Measurements from ENCODE around the gene CNTROB. TPM values are rescaled to one million over a fixed set of nuclear protein-coding genes. Genes with fewer than 3 reads are reported as not detected.

The CNTROB gene
- total RNA-seq, 1 experiment from 2014 or later, result 62.3 TPM

DNA sequence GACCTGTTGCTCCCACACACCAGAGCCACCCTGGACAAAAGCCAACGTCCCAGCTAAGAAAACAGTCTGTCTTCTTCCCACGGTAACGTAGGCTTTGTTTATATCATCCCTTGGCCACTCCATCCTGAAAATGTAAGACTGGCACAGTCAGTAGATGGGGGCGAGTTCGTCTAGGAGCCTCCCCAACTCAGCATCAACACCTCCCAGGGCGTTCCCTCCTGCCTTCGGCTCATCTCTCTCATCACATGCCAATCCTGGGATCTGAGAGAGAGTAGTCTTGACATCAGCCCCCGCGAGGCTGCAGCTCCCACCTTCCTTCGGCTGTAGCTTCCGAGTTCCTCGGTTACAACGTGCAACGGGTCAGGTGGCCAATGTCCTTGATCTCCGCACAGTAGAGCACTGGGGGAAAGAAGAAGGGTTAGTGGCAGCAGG lies 16.8 kb upstream of the CNTROB start:
- Histone ChIP-seq H3K27me3 (ENCODE audit: insufficient read depth, low read depth) (no peaks in the 10 kb centered on the region), H3K27ac (no peak overlapping the region), H2AFZ (peak overlapping the region; percentile 84), H3K9me3 (ENCODE audit: insufficient read depth, low read depth) (no peaks in the 10 kb centered on the region), H3K4me2 (peak overlapping the region; percentile 70), H3K79me2 (ENCODE audit: low read depth) (no peaks in the 10 kb centered on the region), H4K20me1 (ENCODE audit: insufficient read depth) (no peaks in the 10 kb centered on the region), H3K36me3 (ENCODE audit: low read depth) (no peaks in the 10 kb centered on the region), H3F3A (ENCODE audit: insufficient read depth, low read depth) (peaks cover 17% of the 10 kb centered on the region; the same call in 1 of the 2 replicates), H3K4me1 (replicated peaks; ENCODE audit: insufficient read depth) (no peaks in the 10 kb centered on the region), H3K4me3 (peak overlapping the region; percentile 60), H3K9me2 (ENCODE audit: insufficient read depth) (no peaks in the 10 kb centered on the region)
- intact Hi-C loops (cut with micrococcal nuclease; ENCODE audit: unreplicated experiment), result loop anchor here (1.0 kb wide), 1 partner anchor 17 kb away; the partner anchor contains the start of gene CNTROB
- TF ChIP-seq, protein P1, sequence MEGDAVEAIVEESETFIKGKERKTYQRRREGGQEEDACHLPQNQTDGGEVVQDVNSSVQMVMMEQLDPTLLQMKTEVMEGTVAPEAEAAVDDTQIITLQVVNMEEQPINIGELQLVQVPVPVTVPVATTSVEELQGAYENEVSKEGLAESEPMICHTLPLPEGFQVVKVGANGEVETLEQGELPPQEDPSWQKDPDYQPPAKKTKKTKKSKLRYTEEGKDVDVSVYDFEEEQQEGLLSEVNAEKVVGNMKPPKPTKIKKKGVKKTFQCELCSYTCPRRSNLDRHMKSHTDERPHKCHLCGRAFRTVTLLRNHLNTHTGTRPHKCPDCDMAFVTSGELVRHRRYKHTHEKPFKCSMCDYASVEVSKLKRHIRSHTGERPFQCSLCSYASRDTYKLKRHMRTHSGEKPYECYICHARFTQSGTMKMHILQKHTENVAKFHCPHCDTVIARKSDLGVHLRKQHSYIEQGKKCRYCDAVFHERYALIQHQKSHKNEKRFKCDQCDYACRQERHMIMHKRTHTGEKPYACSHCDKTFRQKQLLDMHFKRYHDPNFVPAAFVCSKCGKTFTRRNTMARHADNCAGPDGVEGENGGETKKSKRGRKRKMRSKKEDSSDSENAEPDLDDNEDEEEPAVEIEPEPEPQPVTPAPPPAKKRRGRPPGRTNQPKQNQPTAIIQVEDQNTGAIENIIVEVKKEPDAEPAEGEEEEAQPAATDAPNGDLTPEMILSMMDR (conservative IDR thresholded peaks at IDR 0.05), result no peak
- no peak for TF ChIP-seq EZH2 (IDR thresholded peaks at IDR 0.05; ENCODE audit: low read depth)
- ChIA-PET CTCF (interaction anchor here (0.6 to 1.2 kb wide), 2 partner anchors 73 to 126 kb away, joined by 3 read pairs; no protein-coding TSS in a partner anchor), POLR2A (ENCODE audit: unreplicated experiment) (interaction anchor here (0.6 kb wide), 2 partner anchors 73 to 106 kb away, joined by 5 to 8 read pairs; no protein-coding TSS in a partner anchor)
- TSS peak; percentile 45 for BruUV-seq (replicated peaks)
- no peak for DNase-seq

DNA sequence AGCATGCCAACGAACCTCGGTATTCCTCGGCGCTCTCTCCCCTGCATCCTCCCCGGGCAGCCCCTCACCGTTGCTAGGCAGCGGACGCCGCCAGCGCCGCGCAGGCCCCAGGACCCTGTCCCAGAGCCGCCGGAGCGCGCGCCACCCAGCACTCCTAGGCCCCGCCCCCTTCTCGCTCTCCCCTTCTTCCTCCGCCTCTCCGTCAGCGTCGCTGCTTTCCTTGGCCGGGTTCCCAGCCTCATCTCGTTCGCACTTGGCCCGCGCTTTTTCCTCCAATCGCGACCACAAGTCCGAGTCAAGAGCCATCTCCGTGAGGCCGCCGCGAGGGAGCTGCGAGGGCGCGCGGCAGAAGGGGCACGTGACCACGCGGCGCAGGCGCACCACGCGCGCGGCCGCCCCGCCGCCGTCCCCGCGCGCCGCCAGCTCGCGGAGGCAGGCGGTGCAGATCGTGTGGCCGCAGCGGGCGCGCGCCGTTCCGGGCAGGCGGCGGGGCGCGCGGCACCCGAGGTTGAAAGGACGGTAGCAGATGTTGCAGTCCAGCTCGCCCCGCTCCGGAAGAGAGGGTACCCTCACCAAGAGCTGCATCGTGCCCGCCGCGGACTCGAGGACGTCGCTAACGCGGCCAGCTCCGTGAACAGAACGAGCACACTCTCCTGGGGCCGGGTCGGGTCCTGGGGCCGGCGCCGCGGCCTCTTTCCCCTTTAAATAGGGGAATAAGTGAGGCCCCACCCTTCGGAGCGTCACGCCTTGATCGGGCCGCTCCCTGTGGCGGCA lies 16.2 kb upstream of the CNTROB start, which contains the start of gene RNF227:
TSS of gene RNF227 (minus strand) at position 679 of the 774 bp plus-strand sequence. CDS start at position 585, 94 bp downstream.
- Histone ChIP-seq H3K36me3 (ENCODE audit: low read depth) (no peaks in the 10 kb centered on the region), H2AFZ (peak within 1 kb of the TSS; percentile 84), H3K4me3 (peak within 1 kb of the TSS; percentile 60), H3K4me1 (replicated peaks; ENCODE audit: insufficient read depth) (no peaks in the 10 kb centered on the region), H4K20me1 (ENCODE audit: insufficient read depth) (no peaks in the 10 kb centered on the region), H3K4me2 (peak within 1 kb of the TSS; percentile 70), H3K9me2 (ENCODE audit: insufficient read depth) (no peaks in the 10 kb centered on the region), H3F3A (ENCODE audit: insufficient read depth, low read depth) (peaks cover 17% of the 10 kb centered on the region; the same call in 1 of the 2 replicates), H3K27me3 (ENCODE audit: insufficient read depth, low read depth) (no peaks in the 10 kb centered on the region), H3K27ac (no peak within 1 kb of the TSS), H3K79me2 (ENCODE audit: low read depth) (no peaks in the 10 kb centered on the region), H3K9me3 (ENCODE audit: insufficient read depth, low read depth) (no peaks in the 10 kb centered on the region)
- CTCF ChIA-PET, result interaction anchor here (0.8 to 1.2 kb wide), 2 partner anchors 72 to 74 kb away, joined by 3 to 4 read pairs; no protein-coding TSS in a partner anchor
- no TSS peak for BruUV-seq (replicated peaks)
- intact Hi-C loops (cut with micrococcal nuclease; ENCODE audit: unreplicated experiment), result loop anchor here (1.0 kb wide), 1 partner anchor 17 kb away; the partner anchor contains the start of gene CNTROB
- no peak for TF ChIP-seq EZH2 (IDR thresholded peaks at IDR 0.05; ENCODE audit: low read depth)
- TF ChIP-seq, protein P1 (conservative IDR thresholded peaks at IDR 0.05), result no peak
- POLR2A ChIA-PET (ENCODE audit: unreplicated experiment), result interaction anchor here (0.6 to 0.7 kb wide), 4 partner anchors 46 to 303 kb away, joined by 3 to 8 read pairs (median 4); no protein-coding TSS in a partner anchor
- peak; percentile 67 to 91 for DNase-seq

DNA sequence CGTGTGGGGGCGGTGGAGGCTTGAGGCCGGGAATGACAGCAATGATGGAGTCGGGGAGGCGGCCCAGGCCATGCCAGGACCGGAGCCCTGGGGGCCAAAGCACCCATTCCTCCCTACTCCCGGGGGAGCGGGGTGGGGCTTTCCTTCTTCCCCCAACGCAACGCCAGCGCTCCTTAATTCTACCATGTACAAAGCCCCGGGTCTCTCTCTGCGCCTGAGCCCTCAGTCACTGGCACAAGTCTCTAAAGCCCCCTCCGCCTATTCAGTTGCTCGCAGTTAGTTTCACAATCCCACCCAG lies 15.7 kb upstream of the CNTROB start:
- ChIA-PET CTCF (interaction anchor here (0.8 to 1.2 kb wide), 2 partner anchors 72 to 74 kb away, joined by 3 to 4 read pairs; no protein-coding TSS in a partner anchor), POLR2A (ENCODE audit: unreplicated experiment) (interaction anchor here (0.6 to 0.7 kb wide), 3 partner anchors 46 to 303 kb away, joined by 3 to 4 read pairs (median 4); no protein-coding TSS in a partner anchor)
- H3K4me3 ChIP-seq, result peak overlapping the region; percentile 60; the same call in 1 of the 2 replicates
- no peaks in the 10 kb centered on the region for H3K4me1 ChIP-seq (replicated peaks; ENCODE audit: insufficient read depth)
- intact Hi-C loops (cut with micrococcal nuclease; ENCODE audit: unreplicated experiment), result no loop called here
- TSS peak; percentile 35 for BruUV-seq (replicated peaks)
- no peaks in the 10 kb centered on the region for H3K9me3 ChIP-seq (ENCODE audit: insufficient read depth, low read depth)
- H3K36me3 ChIP-seq (ENCODE audit: low read depth), result no peaks in the 10 kb centered on the region
- peak overlapping the region; percentile 77 for H2AFZ ChIP-seq
- H4K20me1 ChIP-seq (ENCODE audit: insufficient read depth), result no peaks in the 10 kb centered on the region
- peaks cover 17% of the 10 kb centered on the region; the same call in 1 of the 2 replicates for H3F3A ChIP-seq (ENCODE audit: insufficient read depth, low read depth)
- TF ChIP-seq, protein P1 (conservative IDR thresholded peaks at IDR 0.05), result no peak
- TF ChIP-seq EZH2 (IDR thresholded peaks at IDR 0.05; ENCODE audit: low read depth), result no peak
- no peak overlapping the region for H3K27ac ChIP-seq
- no peak for DNase-seq
- H3K4me2 ChIP-seq, result peak overlapping the region; percentile 70
- no peaks in the 10 kb centered on the region for H3K27me3 ChIP-seq (ENCODE audit: insufficient read depth, low read depth)
- H3K79me2 ChIP-seq (ENCODE audit: low read depth), result no peaks in the 10 kb centered on the region
- H3K9me2 ChIP-seq (ENCODE audit: insufficient read depth), result no peaks in the 10 kb centered on the region
